Caki2 (cell line): ENCODE data around the gene PTOV1. TPM values are rescaled to one million over a fixed set of nuclear protein-coding genes. Genes with fewer than 3 reads are reported as not detected.

Experiments used
- DNase-seq: peaks from one replicate; pipeline ENCODE4 v3.0.0-alpha.2; 2015; ENCODE audit warnings: low read depth
- in situ Hi-C: cut with HindIII; loops from 2 replicates; pipeline ENCODE4 v1.10.0; 2016; ENCODE audit warnings: low sequenced_read_pairs, low pct_unique_long_range_greater_than_20kb, mixed read lengths
- total RNA-seq: library from RNA; depleted of rRNA; stranded (reverse); fragments of >200 nt; shearing (Covaris generic); gene quantifications from 2 replicates; pipeline ENCODE4 v1.2.3, GENCODE V29; 2014; ENCODE audit warnings: low replicate concordance

PTOV1 gene
- total RNA-seq, 1 experiment from 2014 or later: 126 TPM

DNA sequence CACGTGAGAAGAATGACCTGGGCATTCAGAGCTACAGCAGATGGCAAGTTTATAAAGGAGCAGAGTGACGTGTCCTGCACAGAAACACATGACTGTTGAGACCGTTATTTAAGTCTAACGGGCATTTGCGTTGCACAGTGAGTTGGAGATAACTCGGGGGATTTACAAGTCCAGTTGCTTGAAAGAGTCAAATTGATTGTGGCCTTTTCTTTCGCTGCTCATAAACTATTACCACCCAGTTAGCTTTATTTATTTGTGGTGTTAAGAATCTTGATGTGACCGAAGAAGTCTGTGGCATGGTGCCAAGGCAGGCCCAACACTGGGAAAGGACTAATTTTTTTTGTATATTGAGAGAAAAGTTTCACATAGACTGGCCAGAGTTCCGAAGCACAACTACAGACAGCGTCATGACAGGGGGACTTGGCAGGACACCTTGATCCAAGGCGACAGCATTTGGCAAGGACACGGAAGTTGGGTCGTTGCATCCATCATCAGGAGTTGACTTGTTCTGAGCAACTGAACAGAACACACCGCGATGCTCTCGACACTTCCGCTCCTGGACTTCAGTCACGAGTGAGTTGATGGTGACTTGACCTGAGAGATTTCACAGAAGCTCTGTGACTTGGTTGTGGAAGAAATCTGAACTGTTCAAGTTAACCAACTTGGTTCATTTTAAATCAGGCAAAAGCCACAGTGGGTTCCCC, 11.9 kb upstream of the PTOV1 start:
- no peak for DNase-seq
- in situ Hi-C loops: no loop called here

- in situ Hi-C loops: no loop called here
- DNase-seq: no peak
Measured at GRCh38 chr19:49839713-49840112, 11.2 kb upstream of the PTOV1 start.

- in situ Hi-C loops: no loop called here
Measured at GRCh38 chr19:49840321-49840720, 10.6 kb upstream of the PTOV1 start.

GRCh38 chr19:49840736-49841249, 10.2 kb upstream of the PTOV1 start:
- no peak for DNase-seq
- in situ Hi-C loops: no loop called here

More at GRCh38 chr19:49840321-49840720, 10.6 kb upstream of the PTOV1 start:
- DNase-seq: no peak

GRCh38 chr19:49843265-49843664, 7.7 kb upstream of the PTOV1 start:
- in situ Hi-C loops: no loop called here
- DNase-seq: no peak

DNA sequence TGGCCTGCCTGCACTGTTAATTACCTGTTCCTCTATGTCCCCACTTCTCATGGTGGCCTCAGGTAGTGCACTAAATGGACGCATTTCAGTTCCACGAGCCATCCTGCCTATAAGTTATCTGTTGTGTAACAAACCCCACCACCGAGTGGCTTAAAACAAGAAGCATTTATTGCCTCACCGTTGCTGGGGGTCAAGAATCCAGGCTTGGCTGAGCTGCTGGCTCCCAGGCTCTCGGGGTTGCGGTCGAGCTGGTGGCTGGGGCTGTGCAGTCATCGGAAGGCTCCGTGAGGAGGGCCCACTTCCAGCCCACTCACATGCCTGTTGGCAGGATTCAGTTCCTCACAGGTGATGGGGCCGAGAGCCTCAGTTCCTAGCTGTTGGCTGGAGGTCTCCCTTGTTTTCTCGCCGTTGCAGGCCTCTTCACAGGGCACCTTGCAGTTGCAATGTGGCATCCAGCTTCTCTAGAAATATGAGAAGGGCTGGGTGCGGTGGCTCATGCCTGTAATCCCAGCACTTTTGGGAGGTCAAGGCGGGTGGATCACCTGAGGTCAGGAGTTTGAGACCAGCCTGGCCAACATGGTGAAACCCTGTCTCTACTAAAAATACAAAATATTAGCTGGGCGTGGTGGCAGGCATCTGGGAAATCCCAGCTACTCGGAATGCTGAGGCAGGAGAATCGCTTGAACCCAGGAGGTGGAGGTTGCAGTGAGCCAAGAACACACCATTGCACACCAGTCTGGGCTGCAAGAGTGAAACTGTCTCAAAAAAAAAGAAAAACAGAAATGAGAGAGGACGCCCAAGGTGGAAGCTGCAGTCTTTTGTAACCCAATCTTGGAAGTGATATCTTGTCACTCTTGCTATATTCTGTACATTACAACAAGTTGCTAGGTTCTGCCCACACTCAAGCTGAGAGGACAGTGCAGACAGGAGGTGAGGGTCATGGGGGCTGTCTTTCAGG, 6.5 kb upstream of the PTOV1 start:
- no peak for DNase-seq
- in situ Hi-C loops: no loop called here

DNA sequence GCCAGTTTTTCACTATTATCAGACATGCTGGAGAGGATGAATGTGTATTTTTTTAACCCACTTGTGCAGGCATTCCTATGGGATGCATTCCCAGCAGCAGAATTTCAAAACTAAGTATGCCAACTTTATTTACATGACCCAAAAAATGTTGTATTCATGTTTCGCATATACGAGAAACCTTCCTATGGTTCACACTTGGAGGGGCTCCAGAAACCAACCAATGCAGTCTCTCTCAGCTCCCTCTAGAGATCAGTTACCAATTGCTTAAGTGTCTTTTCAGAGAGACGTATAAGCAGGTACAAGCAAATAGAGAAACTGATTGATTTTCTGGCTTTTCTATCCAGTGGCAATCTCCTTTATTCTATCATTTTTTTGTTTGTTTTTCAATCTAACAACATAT, 5.5 kb upstream of the PTOV1 start:
- in situ Hi-C loops: no loop called here
- no peak for DNase-seq

- in situ Hi-C loops: no loop called here
- no peak for DNase-seq
Measured at GRCh38 chr19:49846408-49846807, 4.6 kb upstream of the PTOV1 start.

GRCh38 chr19:49847731-49848696, 2.9 kb upstream of the PTOV1 start:
- in situ Hi-C loops: no loop called here
- DNase-seq: peak; percentile 80

GRCh38 chr19:49848938-49849337, 2.0 kb upstream of the PTOV1 start:
- no peak for DNase-seq
- in situ Hi-C loops: no loop called here

DNA sequence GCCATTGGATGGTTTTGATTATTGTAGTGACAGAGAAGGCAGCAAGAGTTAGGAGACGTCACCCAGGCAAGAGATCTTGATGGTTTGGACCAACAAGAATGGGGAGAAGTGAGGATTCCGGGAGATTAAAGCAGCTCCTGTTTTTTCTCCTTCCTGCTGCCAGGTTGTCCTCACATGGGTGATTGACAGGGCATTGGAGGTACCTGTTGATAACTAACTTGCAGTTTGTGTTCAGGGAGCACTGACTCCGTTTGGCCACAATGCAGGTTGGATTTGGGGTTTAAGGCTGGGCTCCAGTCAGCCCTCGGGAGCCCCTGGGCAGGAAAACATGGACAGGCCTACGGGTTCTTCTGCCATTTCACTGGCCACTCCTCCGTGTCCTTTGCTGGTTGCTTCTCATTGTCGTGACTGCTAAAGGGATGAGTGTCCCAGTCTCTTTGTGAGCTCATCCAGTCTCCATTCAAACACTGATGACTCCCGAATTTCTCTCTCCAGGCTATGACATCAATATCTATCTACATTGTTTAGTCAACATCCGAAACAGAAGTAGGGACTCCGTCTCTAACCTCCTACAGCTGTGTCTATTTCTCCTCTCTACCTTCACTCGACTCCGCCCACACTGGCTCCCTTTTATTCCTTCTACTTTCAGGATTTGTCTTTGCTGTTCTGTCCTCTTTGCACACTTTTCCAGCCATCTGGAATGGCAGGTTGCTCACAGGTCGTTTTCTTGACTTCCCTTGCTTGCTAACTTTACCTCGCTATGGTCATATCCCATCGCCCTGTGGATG, 1.3 kb upstream of the PTOV1 start:
- in situ Hi-C loops: no loop called here
- DNase-seq: peak; percentile 19

GRCh38 chr19:49850221-49850486, 805 bp upstream of the PTOV1 start:
- in situ Hi-C loops: no loop called here

DNA sequence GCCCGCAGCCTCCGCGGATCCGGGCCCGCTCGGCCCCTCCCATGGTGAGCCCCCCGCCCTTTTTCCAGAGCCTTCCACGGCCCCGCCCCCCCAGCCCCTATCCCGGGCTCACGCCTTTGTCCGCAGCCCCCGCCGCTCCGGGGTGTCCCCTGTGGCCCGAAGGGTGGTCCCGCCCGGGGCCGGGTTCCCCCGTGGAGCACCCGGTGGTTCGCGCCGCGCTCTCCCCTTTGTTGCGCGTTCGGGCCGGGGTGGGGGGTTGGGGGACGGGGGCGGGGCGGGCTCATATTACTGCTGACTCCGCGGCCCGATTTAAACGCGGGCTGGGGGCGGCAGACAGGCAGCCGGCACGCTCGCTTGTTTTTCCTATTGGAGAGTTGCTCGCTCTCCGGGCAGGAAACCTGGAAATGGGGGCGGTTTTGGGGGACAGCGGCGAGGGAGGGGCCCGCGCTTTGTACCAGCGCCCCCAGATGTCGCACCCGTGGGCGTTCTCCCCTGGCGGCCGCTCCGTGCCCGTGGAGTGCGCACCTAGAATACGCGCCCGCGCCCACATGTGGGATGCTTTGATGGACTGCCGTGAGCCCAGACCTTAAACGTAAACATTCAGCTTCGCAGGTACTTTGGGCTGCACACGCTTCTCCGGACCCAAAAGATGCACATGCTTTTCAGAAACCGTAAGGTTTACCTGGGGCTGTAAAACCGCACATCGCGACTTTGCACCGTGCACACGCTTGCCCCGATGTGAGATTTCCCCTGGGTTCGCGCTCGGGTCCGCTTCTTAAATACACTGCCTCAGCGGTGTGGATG, 699 bp downstream of the PTOV1 start:
- in situ Hi-C loops: no loop called here
- DNase-seq: no peak

More at GRCh38 chr19:49850221-49850486, 805 bp upstream of the PTOV1 start:
- DNase-seq: no peak

- no peak for DNase-seq
- in situ Hi-C loops: no loop called here
Measured at GRCh38 chr19:49852631-49853126, 1.7 kb downstream of the PTOV1 start.

DNA sequence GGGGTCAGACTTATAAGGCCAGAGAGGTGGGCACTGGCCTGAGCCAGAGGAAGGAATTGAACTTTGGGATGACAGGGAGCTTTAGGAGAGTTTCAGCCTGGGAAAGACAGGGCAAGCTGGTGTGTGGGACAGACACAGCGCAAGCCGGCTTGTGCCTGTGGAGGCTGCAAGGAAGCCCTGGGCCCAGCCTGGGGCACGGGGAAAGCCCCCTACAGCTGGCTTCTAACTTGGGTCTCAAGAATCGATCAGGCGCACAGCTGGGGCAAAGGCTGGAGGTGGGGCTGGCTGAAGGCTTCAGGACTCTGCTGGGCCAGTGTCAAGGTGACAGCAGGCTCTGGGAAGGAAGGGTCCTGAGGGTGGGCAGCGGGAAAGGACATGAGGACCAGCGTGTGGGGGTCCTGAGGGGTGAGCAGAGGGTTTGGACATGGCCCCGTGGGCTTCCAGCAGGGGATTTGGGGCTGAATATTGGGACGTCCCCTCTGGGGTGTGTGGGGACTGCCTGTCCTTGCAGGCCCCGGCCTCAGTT, 3.0 kb downstream of the PTOV1 start:
- in situ Hi-C loops: no loop called here
- no peak for DNase-seq

DNA sequence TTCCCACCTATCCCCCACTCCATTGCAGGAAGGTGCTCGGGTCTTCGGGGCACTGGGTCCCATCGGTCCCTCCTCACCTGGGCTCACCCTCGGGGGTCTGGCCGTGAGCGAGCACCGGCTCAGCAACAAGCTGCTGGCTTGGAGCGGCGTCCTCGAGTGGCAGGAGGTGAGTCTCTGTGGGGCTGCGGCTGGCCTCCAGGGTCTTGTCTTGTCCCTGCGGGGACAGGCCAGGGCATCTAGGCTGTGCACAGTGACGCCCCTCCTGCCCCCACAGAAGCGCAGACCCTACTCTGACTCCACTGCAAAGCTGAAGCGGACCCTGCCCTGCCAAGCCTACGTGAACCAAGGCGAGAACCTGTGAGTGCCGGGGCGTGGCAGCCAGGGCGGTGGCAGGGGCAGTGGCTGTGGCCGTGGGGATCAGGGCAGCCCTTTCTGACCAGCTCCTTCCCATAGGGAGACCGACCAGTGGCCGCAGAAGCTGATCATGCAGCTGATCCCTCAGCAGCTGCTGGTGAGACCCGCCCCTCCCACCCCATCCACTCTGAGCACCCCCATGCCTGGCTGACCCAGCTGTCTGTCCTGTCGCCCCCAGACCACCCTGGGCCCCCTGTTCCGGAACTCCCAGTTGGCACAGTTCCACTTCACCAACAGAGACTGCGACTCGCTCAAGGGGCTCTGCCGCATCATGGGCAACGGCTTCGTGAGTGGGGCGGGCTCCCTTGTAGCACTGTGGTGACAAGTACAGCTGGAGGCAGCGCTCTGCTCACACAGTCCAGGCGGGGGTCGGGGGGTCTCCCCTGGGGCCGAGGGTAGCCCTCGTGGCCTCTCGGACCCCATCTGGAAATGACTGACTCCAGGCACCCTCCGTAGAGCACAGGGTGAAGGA, 3.7 kb downstream of the PTOV1 start:
- in situ Hi-C loops: no loop called here
- DNase-seq: no peak
